GM23338 (cell line): ENCODE measurements around the gene UBTF.

Experiments used
- EZH2 ChIP-seq: fragments of 200-600 bp; sonication (generic); IDR thresholded peaks from one replicate; pipeline ENCODE4 v1.8.0; 2017; ENCODE audit warnings: antibody characterized with exemption, mild to moderate bottlenecking, low read depth; ENCODE audit not compliant: unreplicated experiment
- EZH2phosphoT487 ChIP-seq: fragments of 200-600 bp; sonication (generic); IDR thresholded peaks from one replicate; pipeline ENCODE4 v1.8.1; 2018; ENCODE audit warnings: antibody characterized with exemption; ENCODE audit not compliant: unreplicated experiment
- JUNB ChIP-seq: IDR thresholded peaks from one replicate; pipeline ENCODE4 v1.6.1; 2016; ENCODE audit warnings: antibody characterized with exemption; ENCODE audit not compliant: unreplicated experiment
- POLR2AphosphoS5 ChIP-seq: IDR thresholded peaks from 2 replicates; pipeline ENCODE4 v1.6.1; 2016; ENCODE audit warnings: antibody characterized with exemption, low read depth
- ZNF114 ChIP-seq: fragments of 250-450 bp; sonication (Bioruptor Pico); IDR thresholded peaks from 2 replicates; pipeline ENCODE4 v1.5.0; 2020; ENCODE audit warnings: mild to moderate bottlenecking, moderate library complexity
- TF ChIP-seq, protein P1 (sequence below), 2 experiments: fragments of 200-600 bp in 1 of 2; sonication (generic) in 1 of 2; conservative IDR thresholded peaks; 2 replicates each; pipeline versions ENCODE4 v1.5.1 to v1.6.1; 2016 to 2017; ENCODE audit warnings: antibody characterized with exemption in 2 of 2, low read depth in 2 of 2, mild to moderate bottlenecking in 2 of 2, moderate library complexity in 1 of 2
- TF ChIP-seq, protein P2 (sequence below): IDR thresholded peaks from one replicate; pipeline ENCODE4 v1.6.1; 2018; ENCODE audit warnings: antibody characterized with exemption; ENCODE audit not compliant: unreplicated experiment
- TF ChIP-seq, protein P3 (sequence below): IDR thresholded peaks from 2 replicates; pipeline ENCODE4 v1.6.1; 2016; ENCODE audit warnings: antibody characterized with exemption

DNA sequence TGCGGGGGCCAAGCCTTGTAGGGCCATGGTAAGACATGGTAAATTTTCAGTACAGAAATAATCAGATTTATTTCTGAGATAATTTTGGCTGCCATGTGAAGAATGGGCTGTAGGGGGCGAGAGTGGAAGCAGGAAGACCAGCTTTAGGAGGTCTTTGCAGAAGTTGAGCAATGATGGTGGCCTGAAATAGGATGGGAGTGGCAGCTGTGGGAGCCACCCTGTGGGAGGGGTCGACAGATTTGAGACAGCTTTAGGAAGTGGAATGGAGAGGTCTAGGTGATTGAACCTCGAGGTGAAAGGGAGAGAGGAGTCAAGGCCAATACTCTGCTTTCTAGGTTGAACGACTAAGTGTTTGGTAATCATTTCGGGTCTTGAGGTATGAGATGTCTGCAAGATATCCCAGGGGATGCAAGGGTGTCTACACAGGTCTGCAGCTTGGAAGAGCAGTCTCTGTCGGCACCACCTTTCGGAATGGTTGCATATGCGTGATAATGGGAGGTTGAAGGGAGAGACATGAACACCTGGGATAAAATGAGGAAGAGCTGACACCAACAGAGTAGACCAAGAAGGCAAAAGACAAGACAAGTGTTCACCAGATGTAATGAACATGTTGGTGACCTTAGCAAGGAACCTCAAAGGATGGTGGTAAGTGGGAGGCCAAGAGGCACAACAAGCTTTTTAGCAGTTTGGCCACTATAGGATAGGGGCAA, 15.6 kb downstream of the UBTF start:
- TF ChIP-seq POLR2AphosphoS5, result no peak
- TF ChIP-seq, protein P1, sequence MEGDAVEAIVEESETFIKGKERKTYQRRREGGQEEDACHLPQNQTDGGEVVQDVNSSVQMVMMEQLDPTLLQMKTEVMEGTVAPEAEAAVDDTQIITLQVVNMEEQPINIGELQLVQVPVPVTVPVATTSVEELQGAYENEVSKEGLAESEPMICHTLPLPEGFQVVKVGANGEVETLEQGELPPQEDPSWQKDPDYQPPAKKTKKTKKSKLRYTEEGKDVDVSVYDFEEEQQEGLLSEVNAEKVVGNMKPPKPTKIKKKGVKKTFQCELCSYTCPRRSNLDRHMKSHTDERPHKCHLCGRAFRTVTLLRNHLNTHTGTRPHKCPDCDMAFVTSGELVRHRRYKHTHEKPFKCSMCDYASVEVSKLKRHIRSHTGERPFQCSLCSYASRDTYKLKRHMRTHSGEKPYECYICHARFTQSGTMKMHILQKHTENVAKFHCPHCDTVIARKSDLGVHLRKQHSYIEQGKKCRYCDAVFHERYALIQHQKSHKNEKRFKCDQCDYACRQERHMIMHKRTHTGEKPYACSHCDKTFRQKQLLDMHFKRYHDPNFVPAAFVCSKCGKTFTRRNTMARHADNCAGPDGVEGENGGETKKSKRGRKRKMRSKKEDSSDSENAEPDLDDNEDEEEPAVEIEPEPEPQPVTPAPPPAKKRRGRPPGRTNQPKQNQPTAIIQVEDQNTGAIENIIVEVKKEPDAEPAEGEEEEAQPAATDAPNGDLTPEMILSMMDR (conservative IDR thresholded peaks at IDR 0.05; ENCODE audit: low read depth in 2 of 2), result peak; percentile 80 to 90
- TF ChIP-seq, protein P2, sequence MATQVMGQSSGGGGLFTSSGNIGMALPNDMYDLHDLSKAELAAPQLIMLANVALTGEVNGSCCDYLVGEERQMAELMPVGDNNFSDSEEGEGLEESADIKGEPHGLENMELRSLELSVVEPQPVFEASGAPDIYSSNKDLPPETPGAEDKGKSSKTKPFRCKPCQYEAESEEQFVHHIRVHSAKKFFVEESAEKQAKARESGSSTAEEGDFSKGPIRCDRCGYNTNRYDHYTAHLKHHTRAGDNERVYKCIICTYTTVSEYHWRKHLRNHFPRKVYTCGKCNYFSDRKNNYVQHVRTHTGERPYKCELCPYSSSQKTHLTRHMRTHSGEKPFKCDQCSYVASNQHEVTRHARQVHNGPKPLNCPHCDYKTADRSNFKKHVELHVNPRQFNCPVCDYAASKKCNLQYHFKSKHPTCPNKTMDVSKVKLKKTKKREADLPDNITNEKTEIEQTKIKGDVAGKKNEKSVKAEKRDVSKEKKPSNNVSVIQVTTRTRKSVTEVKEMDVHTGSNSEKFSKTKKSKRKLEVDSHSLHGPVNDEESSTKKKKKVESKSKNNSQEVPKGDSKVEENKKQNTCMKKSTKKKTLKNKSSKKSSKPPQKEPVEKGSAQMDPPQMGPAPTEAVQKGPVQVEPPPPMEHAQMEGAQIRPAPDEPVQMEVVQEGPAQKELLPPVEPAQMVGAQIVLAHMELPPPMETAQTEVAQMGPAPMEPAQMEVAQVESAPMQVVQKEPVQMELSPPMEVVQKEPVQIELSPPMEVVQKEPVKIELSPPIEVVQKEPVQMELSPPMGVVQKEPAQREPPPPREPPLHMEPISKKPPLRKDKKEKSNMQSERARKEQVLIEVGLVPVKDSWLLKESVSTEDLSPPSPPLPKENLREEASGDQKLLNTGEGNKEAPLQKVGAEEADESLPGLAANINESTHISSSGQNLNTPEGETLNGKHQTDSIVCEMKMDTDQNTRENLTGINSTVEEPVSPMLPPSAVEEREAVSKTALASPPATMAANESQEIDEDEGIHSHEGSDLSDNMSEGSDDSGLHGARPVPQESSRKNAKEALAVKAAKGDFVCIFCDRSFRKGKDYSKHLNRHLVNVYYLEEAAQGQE, result no peak
- TF ChIP-seq, protein P3, sequence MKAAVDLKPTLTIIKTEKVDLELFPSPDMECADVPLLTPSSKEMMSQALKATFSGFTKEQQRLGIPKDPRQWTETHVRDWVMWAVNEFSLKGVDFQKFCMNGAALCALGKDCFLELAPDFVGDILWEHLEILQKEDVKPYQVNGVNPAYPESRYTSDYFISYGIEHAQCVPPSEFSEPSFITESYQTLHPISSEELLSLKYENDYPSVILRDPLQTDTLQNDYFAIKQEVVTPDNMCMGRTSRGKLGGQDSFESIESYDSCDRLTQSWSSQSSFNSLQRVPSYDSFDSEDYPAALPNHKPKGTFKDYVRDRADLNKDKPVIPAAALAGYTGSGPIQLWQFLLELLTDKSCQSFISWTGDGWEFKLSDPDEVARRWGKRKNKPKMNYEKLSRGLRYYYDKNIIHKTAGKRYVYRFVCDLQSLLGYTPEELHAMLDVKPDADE, result no peak
- TF ChIP-seq EZH2, result no peak
- TF ChIP-seq EZH2phosphoT487, result no peak
- TF ChIP-seq ZNF114 (CRISPR knock-in tag), result no peak
- no peak for TF ChIP-seq JUNB
